ENCODE data around the gene UTP4.
"Not testable (repeated sequence)": the region's sequence is repeated elsewhere in the genome, so short reads cannot be mapped to it uniquely, and the experiment has no call there.

The UTP4 gene

DNA sequence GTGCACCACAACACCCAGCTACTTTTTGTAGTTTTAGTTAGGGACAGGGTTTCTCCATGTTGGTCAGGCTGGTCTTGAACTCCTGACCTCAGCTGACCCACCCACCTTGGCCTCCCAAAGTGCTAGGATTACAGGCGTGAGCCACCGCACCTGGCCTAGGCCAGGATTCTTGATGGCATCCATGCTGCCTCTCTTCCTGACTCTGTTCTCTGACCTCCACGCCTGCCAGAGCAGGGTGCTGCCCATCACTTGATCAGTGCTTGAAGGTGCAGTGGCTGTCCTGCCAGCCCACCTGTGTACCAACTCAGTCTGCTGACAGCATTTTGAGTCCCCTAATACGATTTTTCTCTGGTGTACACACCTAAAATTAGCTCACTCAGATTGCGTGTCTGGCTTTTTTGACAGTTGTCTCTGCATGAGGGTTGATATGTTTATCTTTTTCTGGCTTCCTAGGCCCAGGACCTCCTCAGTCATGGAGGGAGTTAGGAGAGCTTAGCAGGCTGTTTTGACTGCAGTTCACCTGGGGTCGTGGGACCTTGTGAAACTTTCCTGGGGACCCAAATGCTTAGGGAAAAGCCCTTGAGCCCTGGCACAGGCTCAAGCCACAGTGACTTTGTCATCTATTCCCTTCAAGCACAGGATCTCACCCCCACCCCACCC lies 21.1 kb upstream of the UTP4 start:
- no peak for DNase-seq

DNA sequence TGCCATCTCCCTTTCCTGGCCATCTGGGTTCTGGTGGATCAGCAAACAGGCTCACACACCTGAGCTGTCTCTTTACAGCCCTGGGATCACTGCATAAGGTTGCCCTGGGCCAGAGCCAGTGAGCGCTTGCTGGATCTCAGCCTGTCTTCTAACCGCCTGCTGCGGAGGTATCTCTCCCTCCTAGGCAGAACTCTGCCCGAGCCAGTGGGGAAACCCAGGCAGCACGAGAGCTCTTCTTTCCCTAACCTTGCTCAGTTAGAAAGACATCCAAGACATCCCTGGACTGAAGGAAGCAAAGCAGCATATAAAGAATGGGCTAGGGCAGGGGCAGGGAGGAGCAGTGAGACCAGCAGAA lies 20.6 kb upstream of the UTP4 start:
- no peak for DNase-seq

DNA sequence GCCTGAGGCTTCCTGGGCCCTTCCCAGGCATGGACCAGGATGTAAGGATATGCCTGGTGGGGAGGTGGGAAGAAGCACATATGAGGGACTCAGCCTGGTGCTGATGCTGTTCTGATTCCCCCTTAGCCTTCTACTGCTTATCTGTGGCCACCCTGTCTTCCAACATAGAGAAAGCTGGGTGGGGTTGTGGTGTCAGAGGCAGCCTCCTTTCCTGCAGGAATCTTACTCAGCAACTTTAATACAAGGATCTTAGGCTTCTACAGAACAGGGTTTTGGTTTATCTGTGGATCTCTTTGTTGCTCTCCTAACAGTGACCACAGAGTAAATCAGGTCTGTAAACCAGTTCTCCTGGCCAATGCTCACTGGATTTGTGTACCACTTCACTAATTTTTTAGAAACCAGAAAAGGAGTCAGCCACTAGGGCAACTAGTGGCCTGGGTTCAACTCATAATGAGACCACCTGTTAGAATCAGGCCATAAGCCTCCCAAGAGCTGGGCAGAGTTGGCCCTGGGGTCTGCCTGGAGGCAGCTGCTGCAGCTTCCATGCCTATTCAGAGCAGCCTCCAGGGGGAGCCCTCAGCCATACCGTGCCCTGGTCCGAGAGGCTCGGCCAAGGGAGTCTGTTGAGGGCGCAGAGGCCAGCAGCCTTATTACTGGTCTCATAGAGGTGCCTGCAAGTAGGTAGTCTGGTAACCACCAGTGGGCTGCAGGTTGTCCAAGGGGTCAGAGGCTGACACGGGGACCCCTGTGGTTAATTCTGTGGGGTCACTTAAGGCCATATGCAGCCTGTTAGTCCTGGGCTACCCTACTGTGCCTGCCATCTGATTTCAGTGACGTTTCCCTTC lies 19.9 kb upstream of the UTP4 start:
- peak; percentile 31 to 42 for DNase-seq

DNA sequence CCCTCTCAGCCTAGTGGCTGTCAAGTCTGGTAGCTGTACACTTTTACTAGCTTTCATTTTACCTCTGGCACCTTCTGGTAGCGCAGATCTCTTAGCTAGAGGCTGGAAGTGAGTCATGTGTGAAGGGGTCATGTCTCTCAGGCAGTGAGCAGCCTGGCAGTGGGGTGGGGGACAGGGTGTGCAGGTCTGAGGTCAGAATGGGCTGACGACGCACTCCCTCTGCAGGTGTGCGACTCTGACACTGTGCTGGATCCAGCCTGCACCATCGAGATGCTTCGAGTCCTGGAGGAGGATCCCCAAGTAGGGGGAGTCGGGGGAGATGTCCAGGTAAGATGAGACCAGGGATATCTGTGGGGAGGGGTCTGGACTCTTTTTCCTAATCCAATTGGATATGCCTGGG lies 19.2 kb upstream of the UTP4 start:
- DNase-seq, result no peak

DNA sequence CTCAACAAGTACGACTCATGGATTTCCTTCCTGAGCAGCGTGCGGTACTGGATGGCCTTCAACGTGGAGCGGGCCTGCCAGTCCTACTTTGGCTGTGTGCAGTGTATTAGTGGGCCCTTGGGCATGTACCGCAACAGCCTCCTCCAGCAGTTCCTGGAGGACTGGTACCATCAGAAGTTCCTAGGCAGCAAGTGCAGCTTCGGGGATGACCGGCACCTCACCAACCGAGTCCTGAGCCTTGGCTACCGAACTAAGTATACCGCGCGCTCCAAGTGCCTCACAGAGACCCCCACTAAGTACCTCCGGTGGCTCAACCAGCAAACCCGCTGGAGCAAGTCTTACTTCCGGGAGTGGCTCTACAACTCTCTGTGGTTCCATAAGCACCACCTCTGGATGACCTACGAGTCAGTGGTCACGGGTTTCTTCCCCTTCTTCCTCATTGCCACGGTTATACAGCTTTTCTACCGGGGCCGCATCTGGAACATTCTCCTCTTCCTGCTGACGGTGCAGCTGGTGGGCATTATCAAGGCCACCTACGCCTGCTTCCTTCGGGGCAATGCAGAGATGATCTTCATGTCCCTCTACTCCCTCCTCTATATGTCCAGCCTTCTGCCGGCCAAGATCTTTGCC lies 18.0 kb upstream of the UTP4 start:
- DNase-seq, result no peak

DNA sequence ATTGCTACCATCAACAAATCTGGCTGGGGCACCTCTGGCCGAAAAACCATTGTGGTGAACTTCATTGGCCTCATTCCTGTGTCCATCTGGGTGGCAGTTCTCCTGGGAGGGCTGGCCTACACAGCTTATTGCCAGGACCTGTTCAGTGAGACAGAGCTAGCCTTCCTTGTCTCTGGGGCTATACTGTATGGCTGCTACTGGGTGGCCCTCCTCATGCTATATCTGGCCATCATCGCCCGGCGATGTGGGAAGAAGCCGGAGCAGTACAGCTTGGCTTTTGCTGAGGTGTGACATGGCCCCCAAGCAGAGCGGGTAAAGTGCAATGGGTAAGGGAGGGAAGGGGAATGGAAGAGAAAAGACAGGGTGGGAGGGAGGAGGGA lies 17.5 kb upstream of the UTP4 start:
- DNase-seq, result no peak

DNA sequence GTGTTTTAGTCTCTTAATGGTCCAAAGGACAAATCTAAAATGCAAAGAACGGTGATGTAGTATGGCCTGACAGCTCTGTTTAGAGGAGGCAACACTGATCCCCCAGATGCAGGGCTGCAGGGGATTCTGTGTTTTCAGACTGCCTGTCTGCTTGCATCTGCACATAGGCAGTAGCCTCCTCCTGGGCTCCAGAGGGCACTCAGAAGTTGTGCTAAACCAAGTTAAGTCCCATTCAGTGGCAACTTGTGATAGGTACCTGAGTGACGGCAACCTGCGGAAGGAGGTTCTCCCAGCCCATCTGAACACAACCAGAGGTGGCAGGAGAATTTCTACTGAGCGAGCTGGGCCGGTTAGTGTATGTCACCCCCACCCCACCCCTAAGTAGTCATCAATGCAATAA lies 17.1 kb upstream of the UTP4 start:
- DNase-seq, result no peak

DNA sequence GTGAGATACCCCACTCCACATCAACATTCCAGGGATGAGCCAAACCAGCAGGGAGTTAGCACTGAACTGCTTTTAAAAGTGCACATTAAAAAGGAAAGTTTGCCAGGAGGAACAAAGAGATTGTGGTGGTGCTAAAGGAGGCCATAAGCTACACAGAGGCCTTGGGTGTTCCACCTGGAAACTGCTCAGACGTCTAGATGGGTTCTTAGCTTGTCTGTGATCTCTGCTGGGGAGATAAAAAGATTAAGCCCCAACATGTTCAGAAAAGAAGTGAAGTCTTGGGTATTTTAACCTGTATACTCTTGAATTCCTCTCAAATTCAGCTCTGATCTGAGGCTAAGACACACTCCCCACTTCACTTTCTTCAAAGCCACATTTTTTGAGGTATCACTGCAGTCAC lies 16.6 kb upstream of the UTP4 start:
- no peak for DNase-seq

DNA sequence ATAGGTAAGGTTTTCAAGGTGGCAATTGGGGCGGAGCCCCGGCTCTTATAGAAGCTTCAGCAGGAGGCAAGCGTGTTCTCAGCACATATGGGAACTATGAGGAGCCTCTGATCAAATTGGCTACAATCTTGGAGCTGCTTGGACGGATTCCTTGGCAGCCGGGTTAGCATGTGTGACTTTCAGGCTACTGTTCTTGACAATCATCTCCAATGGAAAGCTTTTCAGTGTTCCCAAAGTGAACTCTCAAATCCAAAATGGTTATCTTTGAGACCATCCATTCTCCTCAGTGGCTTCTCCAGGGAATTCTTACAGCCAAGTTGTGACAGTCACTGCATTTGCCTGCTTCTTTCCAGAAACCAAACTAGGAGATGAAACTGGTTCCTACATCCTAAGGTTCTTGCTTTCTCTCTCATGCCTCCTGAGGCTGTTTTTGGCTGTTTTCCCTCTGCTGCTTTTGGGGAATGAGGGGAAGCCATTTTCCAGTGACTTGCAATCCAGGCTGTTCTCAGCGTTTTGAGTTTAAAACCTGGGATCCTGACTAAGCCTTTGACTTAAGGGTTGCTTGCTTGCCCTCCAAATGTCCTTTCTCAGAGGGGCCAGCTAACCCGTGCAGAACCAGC lies 16.1 kb upstream of the UTP4 start:
- DNase-seq, result no peak

DNA sequence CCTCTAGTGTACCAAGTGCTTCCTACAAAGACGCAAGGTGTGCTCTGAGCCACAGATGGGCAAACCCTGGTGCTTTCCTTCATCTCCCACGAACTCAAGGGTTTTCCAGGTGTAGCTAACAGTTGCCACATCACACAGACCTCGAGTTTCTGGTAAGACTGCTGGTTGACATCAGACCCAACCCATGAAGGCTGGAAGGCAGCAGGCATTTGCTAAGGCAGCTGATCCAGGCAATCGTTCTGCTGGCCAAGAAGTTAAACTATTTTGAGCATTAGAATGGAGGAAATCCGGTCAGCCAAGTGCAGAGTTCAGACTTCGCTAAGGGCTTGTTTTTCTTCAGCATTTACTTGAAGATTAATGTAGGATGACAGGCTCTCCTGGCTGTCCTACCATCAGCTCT lies 15.5 kb upstream of the UTP4 start:
- DNase-seq, result no peak

DNA sequence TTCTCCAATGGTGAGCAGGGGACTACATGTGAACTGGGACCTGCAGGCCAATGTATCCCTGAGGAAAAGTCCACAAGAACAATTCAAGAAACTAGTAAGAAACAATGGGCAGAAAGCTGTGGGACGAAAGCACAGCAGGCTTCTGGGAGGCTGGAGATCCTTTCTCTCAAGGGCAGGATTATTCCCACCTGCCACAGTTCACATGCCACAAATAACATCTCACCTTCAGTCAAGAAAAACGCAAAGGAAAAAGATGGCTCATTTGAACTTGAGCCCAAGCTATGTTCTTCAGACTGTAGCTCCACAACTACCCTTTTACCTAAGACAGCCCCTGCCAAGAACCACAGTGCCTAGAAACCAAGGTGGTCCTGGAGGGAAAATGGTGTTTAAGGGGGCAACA lies 14.0 kb upstream of the UTP4 start:
- DNase-seq, result no peak

DNA sequence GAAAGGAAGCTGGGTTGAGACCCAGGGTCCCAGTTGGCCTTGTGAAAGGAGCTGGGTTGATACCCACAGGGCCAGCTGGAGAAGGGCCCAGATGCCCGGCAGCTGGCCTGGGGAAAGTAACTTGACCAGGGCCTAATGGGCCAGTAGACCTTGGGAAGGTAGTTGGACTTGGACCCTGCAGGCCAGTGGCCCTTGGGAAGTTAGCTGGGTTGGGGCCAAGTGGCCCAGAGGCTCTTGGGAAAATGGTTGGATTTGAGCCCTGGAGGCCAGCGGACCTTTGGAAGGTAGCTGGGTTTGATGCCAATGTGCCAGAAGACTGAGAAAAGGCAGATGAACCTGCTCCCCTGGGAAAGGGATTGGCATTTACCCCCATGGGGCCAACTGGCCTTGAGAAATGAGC lies 13.5 kb upstream of the UTP4 start:
- no peak for DNase-seq

DNA sequence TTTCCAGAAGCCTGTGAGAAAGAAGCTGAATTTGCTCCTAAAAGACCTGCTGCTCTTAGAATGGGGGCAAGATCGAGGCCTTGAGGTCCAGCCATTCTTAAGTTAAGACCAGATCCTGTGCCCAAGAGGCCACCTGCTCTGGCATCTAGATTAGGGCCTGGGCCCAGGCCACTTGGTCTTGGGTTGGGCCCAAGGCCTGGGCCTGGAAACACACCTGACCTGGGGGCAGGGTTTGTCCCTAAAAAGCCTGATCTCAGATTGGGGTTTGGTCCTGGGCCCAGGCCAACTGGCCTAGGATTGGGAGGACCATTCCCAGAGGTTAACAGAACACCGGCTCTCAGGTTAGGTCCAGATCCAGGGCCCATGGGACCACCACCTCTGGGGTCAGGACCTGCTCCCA lies 12.9 kb upstream of the UTP4 start:
- no peak for DNase-seq

DNA sequence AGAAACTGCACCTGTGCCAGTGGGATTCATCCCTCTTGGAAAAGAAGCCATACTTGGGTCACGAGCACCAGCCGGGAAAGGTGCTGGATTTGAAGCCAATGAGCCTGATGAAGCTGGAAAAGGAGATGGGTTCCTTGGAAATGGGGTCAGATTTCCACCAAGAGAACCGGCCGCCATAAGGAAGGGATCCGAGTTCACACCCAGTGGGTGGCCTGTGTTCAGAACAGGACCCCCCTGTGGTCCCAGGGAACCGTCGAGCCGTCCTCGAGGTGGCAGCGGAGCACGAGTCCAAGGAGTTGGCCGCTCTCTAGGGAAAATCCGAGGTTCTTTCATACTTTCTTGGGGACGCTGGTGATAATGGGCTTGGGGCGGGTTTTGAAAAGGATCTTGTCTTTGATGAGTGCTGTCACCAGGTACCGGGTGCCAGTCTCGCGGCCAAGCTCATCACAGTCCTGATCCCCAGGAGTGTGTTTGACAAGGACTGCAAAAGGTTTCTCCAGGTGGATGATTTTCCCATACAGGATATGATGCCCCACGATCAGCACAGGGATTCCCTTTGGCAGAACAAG lies 12.3 kb upstream of the UTP4 start:
- DNase-seq, result no peak

DNA sequence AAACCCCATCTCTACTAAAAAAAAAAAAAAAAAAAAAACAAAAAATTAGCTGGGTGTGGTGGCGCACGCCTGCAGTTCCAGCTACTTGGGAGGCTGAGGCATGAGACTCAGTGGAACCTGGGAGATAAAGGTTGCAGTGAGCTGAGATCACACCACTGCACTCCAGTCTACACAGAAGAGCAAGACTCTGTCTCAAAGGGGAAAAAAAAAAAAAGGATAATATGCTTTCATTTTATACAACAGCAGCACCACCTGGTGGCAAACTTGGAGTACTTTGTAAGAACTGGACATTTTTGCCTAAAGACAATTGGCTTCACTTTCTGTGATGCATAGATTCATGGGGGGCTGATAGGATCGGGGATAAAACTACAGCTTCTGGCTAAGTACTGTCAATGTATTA lies 8.5 kb upstream of the UTP4 start:
- peak; percentile 60 to 63 for DNase-seq

DNA sequence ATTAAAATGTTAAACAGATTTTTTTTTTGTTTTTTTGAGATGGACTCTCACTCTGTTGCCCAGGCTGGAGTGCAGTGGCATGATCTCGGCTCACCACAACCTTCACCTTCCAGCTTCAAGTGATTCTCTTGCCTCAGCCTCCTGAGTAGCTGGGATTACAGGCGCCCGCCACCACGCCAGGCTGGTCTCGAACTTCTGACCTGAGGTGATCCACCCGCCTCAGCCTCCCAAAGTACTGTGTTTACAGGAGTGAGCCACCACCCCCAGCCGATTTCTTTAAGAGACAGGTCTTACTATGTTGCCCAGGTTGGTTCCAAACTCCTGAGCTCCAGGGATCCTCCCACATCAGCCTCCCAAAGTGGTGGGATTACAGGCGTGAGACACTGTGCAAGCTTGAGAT lies 8.0 kb upstream of the UTP4 start:
- DNase-seq, result not testable (repeated sequence)

DNA sequence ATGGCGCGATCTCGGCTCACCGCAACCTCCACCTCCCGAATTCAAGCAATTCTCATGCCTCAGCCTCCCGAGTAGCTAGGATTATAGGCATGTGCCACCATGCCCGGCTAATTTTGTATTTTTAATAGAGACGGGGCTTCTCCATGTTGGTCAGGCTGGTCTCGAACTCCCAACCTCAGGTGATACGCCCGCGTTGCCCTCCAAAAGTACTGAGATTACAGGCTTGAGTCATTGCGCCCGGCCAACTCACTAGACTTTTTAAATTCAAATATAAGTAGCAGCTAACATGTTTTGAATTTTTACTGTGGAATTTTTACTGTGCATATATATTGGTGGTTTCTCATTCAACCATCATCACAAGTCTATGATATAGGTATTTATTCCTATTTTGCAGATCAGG lies 7.5 kb upstream of the UTP4 start:
- DNase-seq, result not testable (repeated sequence)

DNA sequence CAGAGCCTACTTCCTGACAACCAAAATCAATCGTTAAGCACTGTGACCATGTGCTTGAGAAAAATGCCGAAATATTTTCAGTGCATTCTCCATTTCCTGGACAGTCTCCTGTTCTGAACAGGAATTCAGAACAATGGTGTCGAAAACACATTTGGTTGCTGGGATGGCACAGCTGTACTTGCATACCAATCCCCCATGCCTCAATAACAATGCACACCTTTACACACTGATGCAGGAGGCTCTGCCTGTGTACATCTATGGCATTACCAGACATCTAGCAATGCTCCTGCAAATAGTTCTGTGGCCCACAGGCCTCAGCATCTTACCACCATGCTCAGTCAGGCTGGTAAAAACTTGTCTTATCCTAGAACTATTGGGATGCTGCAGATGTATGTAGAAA lies 6.2 kb upstream of the UTP4 start:
- no peak for DNase-seq

DNA sequence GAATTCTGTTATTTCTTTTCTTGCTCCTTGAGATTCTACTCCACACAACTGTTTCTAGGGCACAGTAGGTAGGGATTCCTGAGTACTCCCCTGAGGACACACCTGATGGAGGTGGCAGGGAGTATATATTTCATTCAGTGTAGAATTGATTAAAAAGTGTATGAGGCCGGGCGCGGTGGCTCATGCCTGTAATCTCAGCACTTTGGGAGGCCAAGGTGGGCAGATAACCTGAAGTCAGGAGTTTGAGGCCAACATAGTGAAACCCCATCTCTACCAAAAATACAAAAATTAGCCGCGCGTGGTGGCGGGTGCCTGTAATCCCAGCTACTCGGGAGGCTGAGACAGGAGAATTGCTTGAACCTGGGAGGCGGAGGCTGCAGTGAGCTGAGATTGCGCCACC lies 5.6 kb upstream of the UTP4 start:
- DNase-seq, result not testable (repeated sequence)

DNA sequence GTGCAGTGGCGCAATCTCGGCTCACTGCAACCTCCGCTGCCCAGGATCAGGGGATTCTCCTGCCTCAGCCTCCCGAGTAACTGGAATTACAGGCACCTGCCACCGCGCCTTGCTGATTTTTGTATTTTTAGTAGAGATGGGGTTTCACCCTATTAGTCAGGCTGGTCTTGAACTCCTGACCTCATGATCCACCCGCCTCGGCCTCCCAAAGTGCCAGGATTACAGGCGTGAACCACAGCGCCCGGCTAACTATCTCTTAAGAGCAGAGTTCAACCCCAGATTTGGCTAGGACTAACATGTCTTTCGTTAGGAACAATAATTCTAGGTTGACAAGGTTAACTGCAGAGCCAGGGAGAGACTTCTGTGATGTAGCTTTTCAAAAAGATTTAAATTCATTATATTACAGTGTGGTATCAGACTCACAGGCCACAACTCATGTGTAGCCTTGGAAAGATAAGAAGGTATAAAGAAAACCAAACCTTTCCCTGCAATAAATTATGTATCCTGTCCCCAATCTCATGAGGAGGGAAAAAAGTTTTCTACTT lies 4.4 kb upstream of the UTP4 start:
- no peak for DNase-seq

DNA sequence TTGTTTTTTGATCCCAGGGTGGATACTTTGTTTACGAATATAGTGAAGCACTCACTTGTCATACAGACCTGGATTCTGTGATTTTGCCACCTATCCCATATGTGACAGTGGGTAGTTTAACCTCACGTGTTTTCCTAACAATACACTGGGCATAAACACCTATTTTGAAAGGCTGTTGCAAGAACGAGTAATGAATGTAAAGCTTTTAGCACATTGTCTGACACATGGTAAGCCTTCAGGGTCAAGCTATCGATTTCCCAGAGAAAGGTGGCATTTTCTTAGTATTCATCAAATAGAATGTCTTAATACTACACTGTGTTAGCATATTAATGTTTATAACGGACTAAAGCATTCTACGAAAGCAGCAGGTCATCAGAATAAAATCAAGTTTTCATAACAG lies 2.0 kb upstream of the UTP4 start:
- no peak for DNase-seq

DNA sequence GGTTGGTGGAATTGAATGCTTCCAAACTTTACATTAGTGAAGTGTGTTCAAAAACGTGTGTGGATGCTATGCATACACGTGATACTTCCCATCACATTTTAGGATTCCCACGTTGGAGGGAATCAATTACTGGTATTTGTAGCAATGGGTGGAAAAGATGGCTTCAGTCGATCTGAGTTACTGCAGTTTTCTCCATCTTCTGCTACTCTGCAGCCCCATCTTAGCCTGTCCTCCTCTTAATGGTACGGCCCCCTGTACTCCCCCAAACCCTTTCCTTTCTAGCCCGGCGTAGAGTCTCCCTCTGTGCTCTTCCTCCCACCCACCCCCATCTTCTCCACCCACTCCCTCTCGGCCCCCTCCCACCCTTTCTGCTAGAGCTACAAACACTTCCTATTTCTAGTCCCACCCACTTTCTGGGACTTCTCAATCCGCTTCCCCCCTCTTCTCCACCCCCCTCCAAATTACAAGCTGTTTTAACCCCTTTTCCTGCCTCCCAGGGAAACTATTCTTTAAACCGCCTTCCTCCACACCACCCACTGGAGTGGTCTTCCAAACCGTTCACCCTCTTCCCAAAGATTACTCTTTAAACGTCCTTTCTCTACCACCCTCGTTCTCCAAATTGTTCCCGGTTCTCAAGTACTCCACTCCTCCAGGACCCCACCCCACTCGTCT lies 1.1 kb upstream of the UTP4 start:
- no peak for DNase-seq

Data from activated CD4-positive, alpha-beta T cell treated with anti-CD3 and anti-CD28 coated beads, Interleukin-2, amount 50 U/mL, for 4 hours (primary cell).